IPS-NIHi7 (cell line): ENCODE results near the gene CCDC70.
"Not testable (repeated sequence)": the region's sequence is repeated elsewhere in the genome, so short reads cannot be mapped to it uniquely, and the experiment has no call there.

ENCODE experiments used
- DNase-seq: peaks from one replicate; pipeline ENCODE4 v3.0.0; 2012; ENCODE audit warnings: mixed read lengths; ENCODE audit errors: extremely low spot score

The CCDC70 gene

DNA sequence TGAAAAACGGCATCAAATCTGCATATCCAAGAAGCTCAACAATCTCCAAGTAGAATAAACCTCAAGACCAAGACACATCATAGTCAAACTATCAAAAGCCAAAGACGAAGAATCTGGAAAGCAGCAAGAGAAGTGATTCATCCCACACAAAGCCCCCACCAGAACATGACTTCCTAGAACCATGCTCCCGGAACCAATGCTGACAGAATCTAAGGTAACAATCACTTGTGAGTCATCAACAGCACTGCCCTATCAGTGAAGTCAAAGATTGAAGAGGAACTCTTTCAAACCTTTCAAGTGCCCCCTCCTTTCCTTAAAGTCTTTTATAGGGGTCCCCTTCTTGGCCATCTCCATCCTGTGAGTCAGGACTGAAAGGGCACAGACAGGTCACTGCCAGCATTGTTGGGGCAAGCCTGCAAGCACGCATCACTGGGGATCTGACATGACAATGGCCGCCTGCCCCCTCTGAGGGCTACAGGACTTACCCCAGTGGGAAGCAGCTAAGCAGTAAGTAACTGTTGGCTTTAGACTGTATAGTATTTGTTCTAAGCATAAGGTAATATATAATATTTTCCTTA, at the start of gene CCDC70:
Gene CCDC70, plus strand, starts transcription at position 247 of the 578 bp plus-strand sequence. CDS start 3,443 bp downstream, outside the sequence.
- DNase-seq = no peak

DNA sequence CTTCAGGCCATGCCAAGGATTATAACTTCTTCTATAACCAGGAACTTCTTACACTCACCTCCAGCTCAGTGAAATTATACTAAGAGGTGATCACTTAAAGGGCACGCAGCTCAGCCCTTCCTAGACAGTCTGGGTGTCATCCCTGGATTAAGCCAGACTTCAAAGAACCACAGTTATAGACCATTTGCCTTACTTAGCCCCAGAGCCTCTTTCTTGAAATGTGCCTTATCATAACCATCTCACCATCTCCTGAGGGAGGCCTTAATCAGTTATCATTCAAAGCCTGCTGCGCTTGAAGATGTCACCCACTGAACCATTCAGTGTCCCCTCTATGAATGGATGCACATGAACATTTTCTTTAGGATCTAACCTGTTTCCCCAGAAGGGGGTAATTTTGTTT, 47.7 kb upstream of the CCDC70 start:
- DNase-seq = no peak

DNA sequence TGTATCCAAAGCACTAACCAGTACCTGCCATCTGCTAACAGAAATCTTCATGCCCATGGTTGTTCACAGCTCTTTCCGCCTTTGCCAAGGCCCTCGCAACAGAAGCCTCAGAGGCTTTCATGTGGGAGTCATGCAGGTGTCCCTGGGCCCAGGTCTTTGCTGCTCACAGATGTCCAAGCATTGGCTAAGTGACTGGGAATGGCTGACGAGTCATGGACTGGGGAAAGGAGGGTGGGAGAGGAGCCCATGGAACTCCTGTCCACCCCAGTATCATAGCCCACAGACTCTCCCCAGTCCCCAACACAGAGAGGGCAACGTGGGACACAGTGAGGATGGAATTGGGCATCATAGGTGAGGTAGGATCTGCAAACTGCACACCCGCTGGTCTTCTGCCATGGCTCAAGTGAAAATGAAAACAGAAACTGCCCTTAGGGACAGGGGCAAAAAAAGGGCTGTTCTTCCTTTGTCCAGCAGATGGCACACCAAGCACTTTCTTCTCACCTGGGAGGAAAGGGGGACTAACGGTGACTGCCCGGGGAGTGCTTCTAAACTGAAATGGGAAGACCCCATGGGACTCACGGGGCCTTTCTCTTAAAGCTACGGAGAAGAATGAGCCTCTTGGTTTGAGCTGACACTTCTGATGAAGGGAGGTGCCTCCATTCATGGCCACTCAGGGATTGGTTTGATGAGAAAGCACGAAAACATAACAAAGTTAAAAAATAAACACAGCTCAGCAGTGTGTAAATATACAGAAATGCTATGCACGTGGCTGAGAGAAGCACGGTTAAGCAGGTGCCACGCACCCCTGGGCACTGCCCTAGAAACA, 46.7 kb upstream of the CCDC70 start:
- DNase-seq = peak; percentile 80

DNA sequence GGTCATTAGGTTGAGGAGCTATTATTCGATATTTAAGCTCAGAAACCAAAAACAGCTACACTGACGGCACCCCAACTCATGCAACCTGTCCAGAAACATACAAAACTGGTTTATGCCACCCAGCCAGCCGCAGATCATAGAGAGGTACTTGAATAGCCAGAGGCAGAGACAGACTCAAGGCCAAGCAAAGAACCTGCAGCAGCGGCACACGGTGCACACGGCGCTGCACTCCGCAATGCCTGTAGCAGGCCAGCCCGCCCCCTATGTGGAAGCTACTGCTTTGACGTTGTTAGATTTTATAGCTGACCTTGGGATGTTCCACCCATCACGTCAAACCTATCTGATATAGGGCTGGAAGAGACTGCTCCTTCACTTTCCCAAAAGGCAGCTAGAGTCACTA, 45.9 kb upstream of the CCDC70 start:
- no peak for DNase-seq

DNA sequence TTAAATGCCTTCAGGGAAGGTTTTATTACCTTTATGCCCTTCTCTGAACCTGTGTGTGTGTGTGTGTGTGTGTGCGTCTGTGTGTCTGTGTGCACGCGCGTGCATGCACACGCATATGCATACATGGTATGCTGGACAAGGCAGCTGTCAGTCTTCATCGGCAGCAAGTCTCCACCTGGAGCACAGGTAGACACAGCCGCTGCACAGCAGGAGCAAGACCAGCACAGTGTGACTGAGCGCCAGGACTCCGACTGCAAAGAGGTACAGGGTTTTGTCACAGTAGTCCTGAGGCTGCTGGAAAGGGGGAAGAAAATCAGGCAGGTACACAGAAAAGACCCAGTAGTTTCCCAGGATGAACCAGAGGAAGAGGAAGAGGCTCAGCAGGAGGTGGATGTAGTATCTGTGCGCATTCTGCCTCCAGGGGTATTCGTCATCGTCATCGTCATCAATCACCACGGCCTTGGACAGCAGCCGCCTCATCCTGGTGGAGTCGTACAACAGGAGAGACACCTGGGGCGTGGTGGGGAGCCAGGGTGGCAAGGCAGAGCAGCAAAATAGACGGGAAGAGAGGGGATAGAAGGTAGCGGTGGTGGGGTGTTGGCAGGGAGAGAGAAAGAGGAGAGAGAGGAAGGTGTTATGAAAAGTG, 45.0 kb upstream of the CCDC70 start:
- no peak for DNase-seq

DNA sequence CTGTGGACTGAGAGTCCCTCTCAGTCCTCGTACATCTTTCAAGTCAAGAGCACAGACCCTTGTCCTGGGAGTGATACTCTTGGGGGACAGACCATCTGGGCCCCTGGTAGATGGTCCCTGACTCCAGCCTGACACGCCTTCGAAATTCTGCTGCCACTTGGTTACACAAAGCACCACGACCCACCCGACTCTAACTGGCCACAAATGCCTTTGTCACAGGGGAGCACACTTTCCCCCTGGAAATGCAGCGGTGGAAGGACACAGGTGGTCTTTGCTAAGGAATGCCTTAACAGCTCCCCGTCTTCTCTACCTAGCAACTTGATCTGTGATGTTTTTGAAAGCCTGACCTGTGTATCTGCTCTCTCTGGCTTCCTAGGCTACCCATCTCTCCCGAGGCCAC, 44.1 kb upstream of the CCDC70 start:
- DNase-seq = no peak

DNA sequence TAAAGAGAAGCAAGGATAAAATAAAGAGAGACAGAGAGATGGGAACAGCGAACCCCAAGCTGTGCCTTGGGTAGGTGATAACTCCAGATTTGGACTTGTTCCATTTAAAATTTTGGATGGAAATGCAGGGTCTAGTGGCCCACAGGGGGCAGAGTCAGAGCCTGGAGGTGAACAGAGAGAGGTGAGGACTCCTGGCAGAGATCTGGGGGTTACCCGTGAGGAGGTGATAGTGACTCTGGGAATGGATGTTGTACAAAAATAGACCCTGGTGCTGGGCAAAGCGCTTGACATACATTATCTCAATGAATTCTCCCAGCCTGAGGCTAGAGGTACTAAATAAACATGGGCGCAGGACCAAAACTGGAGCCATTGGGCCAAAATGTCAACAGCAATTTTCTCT, 43.5 kb upstream of the CCDC70 start:
- no peak for DNase-seq

DNA sequence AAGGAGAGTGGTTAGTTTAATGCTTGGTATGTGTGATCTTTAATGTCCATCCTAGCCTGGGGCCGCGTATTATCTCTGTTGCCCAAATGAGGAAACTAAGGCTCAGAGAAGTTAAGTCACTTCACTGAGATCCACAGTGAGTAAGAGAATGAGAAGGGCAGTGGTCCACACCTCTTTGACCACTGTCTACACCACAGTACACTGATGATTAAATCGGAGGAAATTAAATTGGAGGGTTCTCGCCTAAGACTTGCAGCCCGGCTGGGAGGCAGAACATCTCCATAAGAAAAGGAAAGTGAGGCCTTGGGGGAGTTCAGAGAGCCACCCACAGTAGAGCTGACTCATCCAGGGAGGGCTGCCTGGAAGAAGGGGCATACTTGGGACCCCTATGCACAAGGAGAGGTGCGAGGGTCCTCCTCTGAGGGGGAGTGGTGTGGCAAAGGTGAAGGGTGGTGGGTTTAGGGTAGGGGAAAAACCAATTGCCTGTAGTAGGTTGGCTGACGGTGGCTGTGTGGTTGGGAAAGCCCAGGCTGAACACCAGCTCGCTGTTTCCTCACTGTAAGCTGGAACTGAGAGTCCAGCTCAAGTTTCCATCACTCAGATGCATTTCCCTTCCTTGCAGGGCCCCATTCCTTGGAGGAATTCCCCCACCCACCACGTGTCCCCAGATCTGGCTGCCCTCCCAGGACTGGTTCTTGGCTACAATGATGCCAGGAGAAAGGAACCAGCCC, 42.8 kb upstream of the CCDC70 start:
- no peak for DNase-seq

DNA sequence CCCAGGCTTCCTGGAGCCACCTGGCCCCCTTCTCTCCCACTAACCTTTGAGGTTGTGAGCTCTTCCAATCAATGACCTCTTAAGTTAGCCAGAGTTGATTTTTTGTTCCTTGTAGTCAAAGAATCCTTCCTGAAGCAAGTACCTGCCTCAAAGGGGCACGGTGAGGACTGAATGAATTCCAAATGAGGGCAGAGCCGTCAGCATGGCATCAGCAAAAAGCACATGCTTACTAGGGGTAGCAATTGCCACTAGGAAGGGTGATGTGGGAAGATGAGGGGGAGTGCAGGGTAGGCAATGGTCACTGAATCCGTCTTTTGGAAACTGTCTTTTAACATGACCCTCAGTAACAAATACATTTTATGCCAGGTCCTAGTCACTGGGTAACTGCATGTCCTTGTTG, 42.2 kb upstream of the CCDC70 start:
- DNase-seq = no peak

DNA sequence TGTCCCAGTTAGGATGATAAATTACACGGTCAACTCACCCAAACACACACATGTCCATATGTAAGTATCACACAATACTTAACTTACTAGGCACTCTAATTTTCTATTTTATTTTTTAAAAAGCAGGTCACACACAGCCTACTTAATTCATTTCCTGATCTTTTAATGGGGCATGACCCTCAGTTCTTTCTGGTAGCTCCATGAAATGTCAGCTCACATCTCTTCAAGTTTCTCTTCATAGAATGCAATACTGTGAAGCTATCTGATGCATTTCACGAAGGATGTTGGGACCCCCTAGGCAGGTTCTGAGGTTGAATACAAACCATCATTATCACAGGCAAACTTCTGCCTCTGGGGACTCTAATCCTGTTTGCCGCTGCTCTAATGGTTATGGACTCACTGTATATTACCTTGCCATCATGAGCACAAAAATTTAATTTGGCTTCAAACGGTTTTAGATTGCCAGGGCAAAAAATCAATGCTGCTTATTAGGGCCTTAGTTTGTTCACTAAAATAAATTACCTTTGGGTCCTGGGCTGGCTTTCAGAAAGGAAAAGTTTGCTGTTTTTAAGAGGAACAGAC, 41.7 kb upstream of the CCDC70 start:
- DNase-seq = no peak

DNA sequence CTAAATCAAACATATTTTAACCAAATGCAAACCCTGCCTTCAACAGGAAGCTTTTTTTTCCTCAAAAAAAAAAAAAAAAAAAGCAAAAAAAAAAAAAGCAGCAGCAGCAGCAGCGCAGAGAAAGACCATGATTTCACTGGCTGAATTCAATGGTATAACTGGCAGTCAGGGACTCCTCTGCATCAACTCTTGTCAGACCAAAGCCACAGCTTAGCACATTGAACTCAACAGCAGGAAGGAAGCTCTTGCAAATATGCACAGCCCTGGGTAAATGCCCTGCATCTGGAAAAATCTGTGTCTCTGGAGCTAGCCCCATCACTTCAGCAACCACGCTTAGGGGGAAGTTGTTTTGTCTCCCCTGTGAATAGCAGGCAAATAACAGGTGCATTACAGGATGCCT, 40.2 kb upstream of the CCDC70 start:
- DNase-seq = no peak

DNA sequence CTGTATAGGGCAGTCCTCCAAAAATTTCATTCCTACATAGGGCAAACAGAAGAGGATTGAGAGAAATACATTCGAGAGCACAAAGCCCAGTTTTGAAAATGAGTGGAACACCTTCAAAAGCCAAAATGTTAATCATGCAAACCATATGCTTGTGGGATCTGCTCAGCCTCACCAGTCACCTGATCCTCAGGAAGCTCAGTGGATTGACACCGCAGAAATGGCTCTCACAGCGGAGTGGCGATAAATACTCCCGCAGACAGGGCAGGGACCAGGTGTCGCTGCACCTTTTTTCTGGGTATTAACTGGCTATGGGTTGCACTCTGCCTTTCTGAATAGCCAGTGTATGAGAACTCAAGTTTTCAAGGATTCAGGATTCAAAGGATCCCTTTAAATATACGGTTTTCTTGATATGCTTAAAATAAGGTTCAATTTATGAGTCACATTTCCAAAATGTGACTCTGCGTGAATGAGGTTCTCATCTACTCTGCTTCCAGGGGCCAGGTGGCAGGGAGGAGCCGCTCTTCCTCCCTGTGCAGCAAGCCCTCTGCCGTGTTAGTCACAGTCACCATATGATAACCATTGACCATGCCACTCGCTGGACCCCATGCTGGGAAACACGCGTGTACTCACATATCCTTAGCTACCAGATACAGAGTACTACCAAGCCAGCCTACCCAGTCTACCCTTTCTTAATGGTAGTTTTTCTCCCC, 39.5 kb upstream of the CCDC70 start:
- no peak for DNase-seq

DNA sequence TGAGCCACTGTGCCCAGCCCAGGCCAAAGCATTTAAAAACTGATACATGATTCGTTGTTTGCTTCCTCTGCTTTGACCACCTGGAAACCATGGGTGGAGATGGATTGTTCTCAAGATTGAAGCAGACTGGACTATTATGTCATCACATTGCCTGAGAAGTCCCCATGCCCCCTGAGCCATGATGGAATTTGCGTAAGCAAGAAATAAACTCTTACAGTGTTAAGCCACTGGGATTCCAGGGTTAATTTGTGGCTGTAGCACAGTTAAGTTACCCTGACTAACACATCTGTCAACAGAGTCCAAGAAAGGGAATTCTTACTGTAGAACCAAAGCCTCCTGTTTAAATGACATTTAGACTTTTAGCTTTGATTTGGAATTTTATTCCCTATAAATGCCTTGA, 38.4 kb upstream of the CCDC70 start:
- DNase-seq = no peak

DNA sequence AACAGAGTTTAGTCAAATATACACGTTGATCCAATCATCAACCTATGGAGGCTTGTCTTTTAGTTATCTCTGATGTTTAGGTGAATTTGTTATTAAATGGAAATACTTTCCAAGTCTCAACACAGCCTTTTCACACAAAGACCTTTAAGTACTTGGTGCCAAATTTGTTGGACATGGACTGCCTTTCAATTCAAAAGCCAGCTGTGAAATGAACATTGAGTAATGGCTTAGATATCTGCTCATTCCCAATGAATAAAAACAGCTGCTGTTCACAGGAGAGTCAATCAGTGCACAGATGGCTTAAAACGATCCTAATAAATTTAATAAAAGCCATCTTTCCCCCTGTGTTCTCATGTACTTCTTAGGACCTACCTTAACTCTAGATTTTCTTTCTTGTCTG, 37.9 kb upstream of the CCDC70 start:
- DNase-seq = no peak

DNA sequence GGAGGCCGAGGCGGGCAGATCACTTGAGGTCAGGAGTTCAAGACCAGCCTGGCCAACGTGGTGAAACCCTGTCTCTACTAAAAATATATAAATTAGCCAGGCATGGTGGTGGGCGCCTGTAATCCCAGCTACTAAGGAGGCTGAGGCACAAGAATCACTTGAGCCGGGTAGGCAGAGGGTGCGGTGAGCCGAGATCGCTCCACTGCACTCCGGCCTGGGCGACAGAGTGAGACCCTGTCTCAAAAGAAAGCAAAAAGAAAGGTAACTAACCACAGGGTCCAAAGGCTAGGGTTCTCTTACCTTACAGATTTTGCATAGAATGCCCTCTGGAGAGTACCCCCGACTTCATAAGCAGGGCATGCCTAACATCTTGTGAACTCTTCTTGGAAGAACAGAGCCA, 37.1 kb upstream of the CCDC70 start:
- DNase-seq = not testable (repeated sequence)

DNA sequence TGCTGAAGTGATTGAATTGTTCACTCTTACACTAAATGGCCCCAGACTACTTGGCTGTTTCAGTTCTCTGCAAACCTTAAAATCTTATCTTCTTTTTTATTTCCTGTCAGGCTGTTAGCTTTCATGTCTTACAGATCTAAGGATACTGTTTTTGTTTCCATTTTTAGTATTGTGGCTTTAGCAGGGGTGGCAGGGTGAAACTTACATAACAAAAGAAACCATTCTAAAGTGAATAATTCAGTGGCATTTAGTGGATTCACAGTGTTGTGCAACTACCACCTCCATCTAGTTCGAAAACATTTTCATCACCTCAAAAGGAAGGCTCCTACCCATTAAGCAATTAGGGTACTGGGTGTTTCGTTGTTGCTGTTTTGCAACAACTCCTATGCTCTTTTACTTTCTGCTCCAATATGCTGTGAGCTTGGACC, 36.6 kb upstream of the CCDC70 start:
- DNase-seq = no peak

DNA sequence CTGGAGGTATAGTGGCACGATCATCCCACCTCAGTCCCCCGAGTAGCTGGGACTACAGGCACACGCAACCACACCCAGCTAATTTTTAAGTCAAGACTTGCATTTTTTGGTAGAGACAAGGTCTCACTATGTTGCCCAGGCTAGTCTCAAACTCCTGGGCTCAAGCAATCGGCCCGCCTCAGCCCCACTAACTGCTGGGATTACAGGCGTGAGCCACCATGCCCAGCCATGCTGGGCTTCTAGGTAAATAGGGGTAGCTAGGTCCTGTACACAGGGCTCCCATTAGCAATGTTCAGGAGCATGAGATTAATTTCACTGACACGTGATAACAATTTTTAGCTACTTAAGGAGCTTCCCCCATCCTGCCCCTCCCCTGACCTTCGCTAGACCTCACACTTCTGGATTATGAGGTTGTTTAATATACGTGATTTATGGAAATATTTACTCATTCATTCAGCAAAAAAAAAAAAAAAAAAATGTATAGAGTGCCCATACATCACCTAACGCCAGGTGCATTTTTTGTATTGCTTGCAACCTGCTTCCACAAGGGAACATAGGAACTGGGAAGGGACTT, 36.0 kb upstream of the CCDC70 start:
- no peak for DNase-seq

DNA sequence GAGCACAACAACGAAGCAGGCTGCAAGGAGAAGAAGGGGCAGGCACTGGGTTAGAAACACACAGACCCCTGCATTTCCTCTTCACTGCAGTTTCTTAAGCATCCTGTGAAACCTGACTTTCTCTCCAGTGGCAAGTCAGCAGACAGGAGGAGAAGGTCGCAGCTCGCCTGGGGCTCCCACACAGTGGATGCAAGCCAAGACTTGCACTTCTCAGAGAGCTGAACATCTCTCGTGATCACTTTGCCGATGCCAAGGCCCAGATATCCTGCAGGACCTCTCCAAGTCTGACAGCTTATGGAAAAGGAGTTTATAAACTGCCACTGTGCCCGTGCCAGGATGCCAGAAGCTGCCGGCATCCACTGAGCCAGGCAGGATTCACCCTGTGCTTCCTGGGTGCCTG, 35.2 kb upstream of the CCDC70 start:
- no peak for DNase-seq

DNA sequence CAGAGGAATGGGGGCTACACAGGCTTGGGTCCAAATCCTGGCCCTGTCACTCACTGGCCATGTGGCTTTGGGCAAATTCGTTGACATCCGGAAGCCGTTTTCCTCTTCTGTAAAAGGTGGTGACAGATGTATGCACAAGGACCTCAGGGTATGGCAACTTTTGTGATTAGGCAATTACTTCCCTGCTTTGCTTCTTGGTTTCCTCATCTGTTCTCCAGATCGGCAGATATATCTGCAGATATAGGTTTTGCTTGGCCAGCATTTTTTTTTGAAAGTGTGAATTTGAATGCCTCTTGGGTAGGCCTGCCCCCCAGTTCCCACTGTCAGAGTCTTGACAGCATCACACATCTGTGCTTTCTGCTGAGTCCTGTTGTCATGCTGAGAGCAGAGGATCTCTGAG, 34.5 kb upstream of the CCDC70 start:
- DNase-seq = no peak

DNA sequence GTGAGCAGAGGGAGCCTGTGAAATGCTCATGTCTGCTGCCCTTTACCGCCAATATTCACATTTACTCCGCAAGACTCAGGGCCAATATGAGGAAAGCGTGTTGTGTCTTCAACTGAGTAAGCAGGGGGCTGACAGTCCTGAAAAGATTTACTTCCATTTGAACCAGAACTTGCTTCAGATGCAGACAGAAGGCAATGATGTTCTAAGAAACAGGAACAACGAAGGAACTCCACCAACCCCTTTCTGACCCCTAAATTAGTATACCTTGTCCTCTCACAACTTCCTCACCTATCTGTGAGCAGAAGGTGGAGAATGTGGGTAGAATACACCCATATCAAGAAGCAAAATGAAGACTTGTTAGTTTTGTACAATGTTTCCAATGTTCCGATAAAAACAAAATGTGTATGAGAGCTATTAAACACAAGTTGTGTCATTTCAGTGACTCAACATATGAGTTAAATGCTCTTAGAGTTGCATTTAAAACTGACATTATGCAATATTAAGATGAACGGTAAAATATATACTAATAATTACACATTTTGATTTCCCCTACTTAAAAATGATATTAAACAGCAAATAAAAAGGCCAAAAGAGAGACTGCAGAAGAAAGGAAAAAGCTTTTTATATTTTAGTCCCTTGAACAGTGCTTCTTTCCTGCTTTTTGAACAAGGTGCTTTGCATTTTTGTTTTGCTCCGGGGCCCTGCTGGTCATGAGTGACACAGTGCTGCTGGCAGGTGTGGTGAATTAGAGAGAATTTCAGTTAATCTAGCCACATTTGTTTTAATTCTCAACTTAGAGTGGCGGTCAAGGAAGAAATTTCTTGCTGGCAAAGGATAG, 32.8 kb upstream of the CCDC70 start:
- DNase-seq = no peak
